DMS153 (cell line): ENCODE results near the gene CDH7.

ENCODE experiments used
- DNase-seq: peaks from one replicate; lab custom pipeline; 2025; lab: John Stamatoyannopoulos, UW

The CDH7 gene

GRCh38 chr18:65767406-65767805, 16.6 kb downstream of the CDH7 start:
- no peak for DNase-seq

GRCh38 chr18:65768120-65768778, 17.4 kb downstream of the CDH7 start:
- DNase-seq, result no peak

GRCh38 chr18:65769652-65770051, 18.8 kb downstream of the CDH7 start:
- no peak for DNase-seq

GRCh38 chr18:65786474-65786873, 35.7 kb downstream of the CDH7 start:
- no peak for DNase-seq

GRCh38 chr18:65788373-65788772, 37.6 kb downstream of the CDH7 start:
- peak; percentile 1 for DNase-seq

- DNase-seq, result no peak
These were observed 39.8 kb downstream of the CDH7 start for GRCh38 chr18:65790604-65791003.

- DNase-seq, result no peak
These were observed 40.9 kb downstream of the CDH7 start for GRCh38 chr18:65791719-65792118.

GRCh38 chr18:65792456-65793074, 41.8 kb downstream of the CDH7 start:
- no peak for DNase-seq

- DNase-seq, result no peak
These were observed 57.9 kb downstream of the CDH7 start for GRCh38 chr18:65808759-65809158.

- no peak for DNase-seq
These were observed 60.5 kb downstream of the CDH7 start for GRCh38 chr18:65811307-65811706.

GRCh38 chr18:65815506-65815905, 64.7 kb downstream of the CDH7 start:
- no peak for DNase-seq

- no peak for DNase-seq
These were observed 66.4 kb downstream of the CDH7 start for GRCh38 chr18:65817178-65817577.

- DNase-seq, result no peak
These were observed 71.1 kb downstream of the CDH7 start for GRCh38 chr18:65821911-65822310.

- no peak for DNase-seq
These were observed 72.0 kb downstream of the CDH7 start for GRCh38 chr18:65822826-65823225.

GRCh38 chr18:65827444-65827843, 76.6 kb downstream of the CDH7 start:
- DNase-seq, result no peak

GRCh38 chr18:65835881-65836280, 85.1 kb downstream of the CDH7 start:
- DNase-seq, result no peak

- no peak for DNase-seq
These were observed 95.3 kb downstream of the CDH7 start for GRCh38 chr18:65846107-65846506.

- no peak for DNase-seq
These were observed 101.5 kb downstream of the CDH7 start for GRCh38 chr18:65852273-65852672.

- DNase-seq, result no peak
These were observed 108.3 kb downstream of the CDH7 start for GRCh38 chr18:65859075-65859474.

- no peak for DNase-seq
These were observed 118.7 kb downstream of the CDH7 start for GRCh38 chr18:65869527-65869926.

GRCh38 chr18:65876310-65876709, 125.5 kb downstream of the CDH7 start:
- DNase-seq, result no peak

GRCh38 chr18:65897292-65897691, 146.5 kb downstream of the CDH7 start:
- DNase-seq, result no peak

- DNase-seq, result no peak
These were observed 150.7 kb downstream of the CDH7 start for GRCh38 chr18:65901522-65901921.

- no peak for DNase-seq
These were observed 155.8 kb downstream of the CDH7 start for GRCh38 chr18:65906621-65907034.
